ENCODE results near the gene SLC25A21.

SLC25A21 gene

DNA sequence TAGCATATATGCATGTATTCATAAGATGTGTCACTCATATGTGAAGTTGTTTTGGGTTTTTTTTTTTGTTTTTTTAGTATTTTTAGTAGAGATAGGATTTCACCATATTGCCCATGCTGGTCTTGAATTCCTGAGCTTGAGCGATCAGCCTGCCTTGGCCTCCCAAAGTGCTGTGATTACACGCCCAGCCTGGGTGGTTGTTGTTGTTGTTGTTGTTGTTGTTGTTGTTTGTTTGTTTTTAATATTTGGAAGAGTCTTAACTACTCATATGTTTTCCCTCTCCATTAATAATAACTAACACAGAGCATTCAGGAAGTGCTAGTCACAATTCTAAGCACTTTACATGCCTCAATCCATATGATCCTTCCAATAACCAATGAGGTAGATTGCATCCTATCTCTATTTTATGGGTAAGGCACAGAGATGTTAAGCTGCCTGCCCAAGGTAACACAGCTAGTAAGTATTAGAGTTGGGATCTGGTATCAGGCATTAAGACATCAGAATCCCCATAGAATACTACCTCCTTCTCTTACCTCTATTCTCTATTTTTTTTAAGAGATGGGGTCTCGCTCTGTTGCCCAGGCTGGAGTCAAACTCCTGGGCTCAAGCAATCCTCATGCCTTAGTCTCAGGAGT lies 27.6 kb downstream of the SLC25A21 start:
- DNase-seq: no peak

DNA sequence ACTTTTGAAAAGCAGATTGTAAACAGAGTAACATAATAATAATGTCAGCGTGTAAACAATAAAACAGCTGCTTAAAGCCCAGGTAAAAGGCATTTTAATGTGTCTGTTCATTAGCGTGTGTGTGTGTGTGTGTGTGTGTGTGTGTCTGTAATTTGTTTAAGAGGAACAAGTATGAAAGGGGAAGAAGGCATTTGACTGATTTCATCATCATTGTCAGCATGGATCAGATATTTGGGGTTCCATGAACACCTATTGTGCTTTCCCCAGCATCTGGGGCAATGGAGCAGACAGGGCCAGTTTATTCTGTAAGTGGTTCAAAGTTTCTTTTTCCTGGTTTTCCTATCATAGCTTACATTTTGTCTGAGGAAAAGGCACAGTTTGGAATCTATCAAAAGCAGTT lies 28.9 kb downstream of the SLC25A21 start:
- DNase-seq: no peak

- no peak for DNase-seq
Measured at GRCh38 chr14:37142835-37143401, 29.5 kb downstream of the SLC25A21 start.

DNA sequence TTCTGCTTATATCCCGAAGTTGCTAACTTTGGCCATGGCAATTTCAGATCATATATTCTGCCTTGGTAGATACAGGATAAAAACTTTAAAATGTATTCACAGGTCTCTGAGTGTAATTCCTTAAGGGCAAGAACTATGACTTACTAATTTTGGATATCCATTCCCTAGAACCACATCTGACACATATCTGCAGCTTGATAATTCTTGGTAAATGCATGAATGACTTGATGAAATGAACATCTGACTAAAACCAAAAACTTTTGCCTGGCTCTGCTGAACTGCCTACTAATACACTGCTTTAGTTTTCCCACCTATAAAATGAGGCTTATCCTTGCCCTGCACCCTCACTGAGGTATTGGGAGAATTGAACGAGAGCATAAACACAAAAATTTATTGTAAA lies 32.2 kb downstream of the SLC25A21 start:
- DNase-seq: no peak

- DNase-seq: no peak
Measured at GRCh38 chr14:37139710-37140109, 32.7 kb downstream of the SLC25A21 start.

DNA sequence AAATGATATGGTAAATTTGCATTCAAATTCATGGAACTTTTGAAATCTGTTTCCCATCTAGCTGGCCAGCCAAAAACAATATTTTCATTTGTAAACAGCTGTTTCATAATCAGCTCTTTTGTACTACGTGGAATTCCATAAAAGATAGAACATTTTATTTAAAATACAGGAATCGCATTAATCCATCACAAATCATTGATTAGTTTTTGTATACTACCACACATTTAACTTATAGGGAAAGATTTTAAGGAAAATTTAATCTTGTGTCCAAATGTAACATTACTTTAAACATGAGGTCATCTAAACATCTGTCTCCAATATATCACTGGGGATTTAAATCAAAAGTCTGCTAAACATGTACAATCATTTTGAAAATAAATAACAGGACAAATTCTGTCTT lies 33.5 kb downstream of the SLC25A21 start:
- DNase-seq: no peak

GRCh38 chr14:37133284-37133913 lies 39.0 kb downstream of the SLC25A21 start:
- DNase-seq: no peak

DNA sequence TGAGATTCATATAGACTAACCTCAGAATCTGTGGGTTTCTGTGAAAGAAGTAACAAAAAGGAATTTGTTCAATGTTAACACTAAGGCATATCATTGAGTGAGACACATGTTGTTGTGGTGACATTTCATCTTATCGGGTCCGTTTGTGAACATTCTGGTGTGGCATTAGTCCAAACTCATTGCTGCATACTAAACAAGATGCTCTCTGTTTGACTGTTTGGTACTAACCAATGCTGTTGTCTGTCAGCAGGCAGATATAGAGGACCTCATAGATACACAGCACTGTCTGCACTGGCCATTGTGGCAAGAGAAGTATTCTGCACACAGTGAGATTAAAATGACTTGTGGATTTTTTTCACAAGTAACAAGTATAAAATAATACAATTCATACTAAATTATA lies 41.2 kb downstream of the SLC25A21 start:
- peak in 20 of 56 donors; percentile 0 to 66 (median 14) for DNase-seq

DNA sequence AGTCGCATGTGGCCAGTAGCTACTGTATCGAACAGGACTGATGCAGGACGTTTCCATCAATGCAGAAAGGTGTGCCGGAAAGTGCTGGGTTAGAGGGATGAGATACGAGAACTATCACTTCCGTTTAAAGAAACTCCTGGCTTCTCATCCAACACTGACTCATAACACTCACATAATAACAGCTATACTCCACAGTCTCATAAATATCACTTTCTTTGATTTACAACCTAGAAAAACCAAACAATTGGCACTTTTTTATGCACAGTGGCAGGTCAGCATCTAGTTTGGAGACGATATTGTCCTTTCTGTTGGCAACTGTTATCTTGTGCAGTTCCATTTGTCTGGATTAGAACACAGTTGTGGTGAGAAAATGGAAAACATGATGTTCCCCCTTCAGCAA lies 43.4 kb downstream of the SLC25A21 start:
- DNase-seq: no peak

DNA sequence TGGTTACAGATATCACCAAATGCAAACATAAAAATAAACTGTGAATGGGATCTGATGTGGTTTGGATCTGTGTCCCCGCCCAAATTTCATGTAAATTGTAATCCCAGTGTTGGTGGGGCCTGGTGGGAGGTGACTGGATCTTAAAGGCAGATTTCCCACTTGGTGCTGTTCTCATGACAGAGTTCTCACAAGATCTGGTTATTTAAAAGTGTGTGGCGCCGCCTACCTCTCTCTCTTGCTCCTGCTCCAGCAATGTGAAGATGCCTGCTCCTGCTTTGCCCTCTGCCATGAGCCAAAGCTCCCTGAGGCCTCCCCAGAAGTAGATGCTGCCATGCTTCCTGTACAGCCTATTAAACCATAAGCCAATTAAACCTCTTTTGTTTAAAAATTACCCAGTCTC lies 47.8 kb downstream of the SLC25A21 start:
- DNase-seq: no peak

DNA sequence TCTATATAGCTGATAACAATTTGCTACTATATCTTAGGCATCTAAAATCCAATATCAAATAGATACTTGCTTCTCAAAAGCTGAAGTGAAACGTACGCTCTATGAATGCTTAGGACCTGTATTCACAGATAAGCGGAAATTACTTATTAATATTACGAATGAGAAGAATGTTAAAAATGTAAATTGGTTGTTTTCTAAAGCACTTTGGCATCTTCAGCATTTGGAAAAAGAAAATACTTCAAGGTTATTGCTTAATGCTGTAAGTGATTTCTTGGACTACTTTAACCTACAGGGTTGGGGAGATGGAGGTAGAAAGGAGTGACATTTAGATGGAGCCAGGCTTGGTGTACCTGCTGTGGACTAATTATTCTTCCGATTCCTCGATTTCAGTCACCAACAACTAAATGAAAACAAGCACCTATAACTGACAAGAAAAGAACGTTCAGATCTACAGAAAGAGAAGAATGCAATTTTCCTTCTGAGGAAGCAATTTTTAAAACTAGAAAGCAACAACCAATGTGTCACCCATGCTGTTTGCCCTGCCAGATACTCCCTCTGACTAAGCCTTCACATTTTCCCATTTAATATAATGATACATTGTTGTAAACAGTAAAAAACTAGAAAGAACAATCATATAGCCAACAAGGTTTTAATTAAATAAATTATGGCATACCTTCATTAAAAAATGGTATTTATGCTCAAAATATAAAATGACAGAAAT lies 49.3 kb downstream of the SLC25A21 start:
- no peak for DNase-seq

GRCh38 chr14:37122288-37122687 lies 50.1 kb downstream of the SLC25A21 start:
- no peak for DNase-seq

DNA sequence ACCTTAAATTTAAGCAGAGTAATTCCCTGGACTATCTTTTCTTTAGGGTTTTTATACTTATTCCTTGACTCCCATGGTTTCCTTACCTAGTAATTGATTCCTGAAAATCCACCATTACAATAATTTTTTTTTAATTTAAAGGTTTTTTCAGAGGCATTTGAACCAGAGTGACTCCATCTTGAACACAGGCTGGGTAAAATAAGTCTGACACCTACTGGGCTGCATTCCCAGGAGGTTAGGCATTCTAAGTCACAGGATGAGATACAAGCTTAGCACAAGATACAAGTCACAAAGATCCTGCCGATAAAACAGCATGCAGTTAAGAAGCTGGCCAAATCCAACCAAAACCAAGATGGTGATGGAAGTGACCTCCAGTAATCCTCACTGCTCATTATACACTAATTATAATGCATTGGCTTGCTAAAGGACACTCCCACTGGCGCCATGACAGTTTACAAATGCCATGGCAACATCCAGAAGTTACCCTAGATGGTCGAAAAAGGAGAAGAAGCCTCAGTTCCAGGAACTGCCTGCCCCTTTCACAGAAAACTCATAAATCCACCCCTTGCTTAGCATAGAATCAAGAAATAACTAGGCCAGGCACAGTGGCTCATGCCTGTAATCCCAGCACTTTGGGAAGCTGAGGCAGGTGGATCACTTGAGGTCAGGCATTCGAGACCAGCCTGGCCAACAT lies 53.6 kb downstream of the SLC25A21 start:
- no peak for DNase-seq

DNA sequence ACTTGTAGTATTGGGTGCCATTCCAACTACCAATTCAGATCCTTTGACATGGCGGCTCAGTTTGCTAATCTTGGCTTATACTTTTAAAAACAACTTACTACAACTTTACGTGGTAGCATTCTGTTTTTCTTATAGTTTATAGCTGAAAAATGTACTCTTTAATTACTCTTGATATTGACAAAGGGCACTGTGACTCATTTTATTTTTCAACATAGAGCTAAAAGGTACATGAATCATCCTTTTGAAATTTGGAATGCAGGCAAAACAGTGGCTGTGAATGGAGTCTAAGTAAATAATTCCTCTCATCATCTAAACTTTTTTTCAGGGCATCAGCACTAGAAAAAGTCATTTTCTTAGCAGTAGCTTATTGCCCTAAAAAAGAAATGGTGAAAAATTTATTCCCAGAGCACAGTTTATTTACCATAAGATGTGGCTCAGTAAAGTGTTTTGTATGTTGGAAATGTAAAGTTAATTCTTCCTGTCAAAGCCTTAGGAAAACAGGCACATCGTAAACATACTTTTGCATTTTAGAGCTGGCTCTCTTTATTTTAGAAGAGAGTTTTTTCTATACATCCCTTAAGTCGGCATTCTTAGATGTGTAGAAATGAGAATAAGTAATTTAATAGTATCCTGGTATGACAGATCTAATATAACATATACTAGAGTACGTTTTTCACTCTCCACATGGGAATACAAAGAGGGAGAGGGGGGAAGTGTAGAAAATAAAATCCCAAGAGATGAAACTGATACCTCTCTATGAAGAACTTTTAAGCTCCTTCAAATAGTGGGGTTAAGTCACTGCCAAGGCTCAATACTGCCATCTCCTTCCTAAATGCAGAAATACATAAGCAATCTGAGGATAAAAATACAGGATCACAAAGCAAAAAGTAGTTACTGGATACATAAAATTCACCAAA lies 55.2 kb downstream of the SLC25A21 start:
- no peak for DNase-seq

DNA sequence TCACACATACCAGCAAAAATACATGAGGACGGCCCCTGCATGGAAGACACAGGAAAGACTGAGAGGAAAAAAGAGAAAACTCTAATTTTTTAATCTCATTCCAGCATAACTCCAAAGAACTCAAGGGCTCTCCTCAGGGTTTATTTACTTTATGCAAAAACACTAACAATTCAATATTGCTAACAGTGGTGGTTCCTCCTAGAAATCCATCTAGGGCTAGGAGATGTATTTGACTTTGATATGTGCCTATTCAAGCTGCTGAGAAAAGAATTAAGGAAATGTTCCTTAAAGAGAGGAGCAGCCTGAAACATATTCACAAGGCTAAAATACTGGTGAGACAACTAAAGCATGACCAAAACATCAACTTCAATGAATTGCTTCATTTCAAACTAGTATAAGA lies 57.0 kb downstream of the SLC25A21 start:
- DNase-seq: no peak

DNA sequence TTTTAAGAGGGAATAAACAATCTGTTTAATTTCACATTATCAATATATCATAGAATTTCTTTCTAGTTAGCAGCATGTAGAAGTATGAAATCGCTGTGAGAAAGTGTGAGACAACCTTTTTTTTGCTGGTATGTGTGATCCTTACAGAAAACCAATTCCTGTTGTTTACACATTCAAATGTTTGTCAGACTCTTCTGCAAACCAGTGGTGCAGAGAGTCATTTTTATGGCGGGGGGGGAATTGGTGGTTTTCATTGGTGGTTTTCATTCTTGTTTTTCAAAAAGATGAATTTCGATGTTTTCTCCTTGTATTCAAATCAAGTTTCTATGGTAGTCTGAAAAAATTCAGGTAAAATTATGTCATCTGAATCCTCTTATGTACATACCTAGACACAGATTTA lies 57.8 kb downstream of the SLC25A21 start:
- DNase-seq: no peak

GRCh38 chr14:37114002-37114401 lies 58.4 kb downstream of the SLC25A21 start:
- DNase-seq: no peak

DNA sequence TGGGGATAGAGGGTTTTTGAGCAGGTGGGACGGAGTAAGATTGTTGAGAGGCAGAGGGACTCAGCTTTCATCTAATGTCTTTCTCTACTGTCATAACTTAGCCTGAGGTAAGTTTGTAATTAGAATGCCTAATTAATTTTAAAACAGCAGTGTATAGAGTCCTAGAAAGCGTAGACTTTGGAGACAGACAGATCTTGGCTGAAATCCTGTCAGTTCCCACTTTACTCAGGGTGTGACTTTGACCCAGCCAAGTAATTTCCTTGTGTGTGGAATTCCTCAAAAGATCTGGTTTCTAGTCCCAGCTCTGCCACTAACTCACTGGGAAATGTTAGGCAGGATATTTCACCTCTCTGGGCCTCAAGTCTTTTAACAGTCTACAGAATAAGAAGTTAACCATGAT lies 74.3 kb downstream of the SLC25A21 start:
- DNase-seq: no peak

DNA sequence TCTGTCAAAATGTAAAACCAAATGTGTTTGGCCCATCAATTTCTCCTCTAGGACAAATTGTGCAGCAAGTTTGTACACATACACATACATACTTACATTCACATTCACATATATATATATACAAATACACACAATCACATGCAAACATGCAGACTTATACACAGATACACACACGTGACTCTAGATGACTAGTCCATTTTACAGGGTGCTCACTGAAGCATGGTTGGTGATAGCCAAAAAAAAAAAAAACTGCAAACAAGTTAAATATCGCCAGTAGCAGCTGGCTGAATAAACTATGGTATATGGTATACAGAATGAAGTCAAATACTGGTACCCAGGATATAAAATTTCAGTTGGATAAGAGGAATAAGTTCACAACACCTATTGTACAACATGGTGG lies 77.9 kb downstream of the SLC25A21 start:
- no peak for DNase-seq

- DNase-seq: no peak
Measured at GRCh38 chr14:37093364-37093763, 79.0 kb downstream of the SLC25A21 start.

- no peak for DNase-seq
Measured at GRCh38 chr14:37091651-37092050, 80.8 kb downstream of the SLC25A21 start.

Data from amygdala (tissue), 56 donors.